ENCODE results near the gene IRS1.

The IRS1 gene

DNA sequence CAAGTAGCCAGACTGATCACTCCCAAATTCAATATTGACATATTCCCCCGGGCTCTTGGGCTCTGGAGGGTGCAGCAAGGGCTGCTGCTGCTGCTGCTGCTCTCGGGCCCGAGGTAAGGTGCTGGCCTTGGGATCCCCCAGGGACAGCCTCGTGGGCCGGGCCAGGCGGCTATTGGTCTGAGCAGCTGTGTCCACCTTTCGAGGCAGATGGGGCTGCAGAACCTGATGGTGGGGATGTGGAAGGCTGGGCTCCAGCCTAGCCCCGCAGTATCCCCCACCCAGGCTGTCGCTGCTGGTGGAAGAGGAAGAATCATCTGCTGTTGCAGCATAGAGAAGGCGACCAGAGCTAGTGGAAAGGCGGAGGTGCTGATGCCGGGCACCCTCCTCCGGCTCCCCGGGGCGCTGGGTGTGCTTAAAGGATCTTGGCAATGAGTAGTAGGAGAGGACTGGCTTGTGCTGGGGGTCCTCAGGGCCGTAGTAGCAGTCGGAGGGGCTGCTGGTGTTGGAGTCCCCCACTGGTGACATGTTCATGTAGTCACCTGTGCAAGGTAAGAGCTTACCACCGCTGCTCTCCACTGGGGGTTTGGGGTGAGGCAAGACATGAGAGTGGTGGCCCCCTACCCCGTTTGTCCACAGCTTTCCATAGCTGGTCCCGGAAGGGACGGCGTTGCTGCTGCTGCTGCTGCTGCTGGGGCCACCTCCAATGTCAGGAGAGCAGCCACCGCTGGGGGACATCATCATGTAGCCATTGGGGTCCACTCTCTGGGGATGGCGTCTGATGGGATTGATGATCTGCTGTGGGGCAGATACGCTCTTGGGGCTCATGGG is 3.4 kb downstream of the IRS1 start:
- peaks cover 36% of the 10 kb centered on the region for H3F3A ChIP-seq (ENCODE audit: insufficient read depth)
- no peaks in the 10 kb centered on the region for H3K9me2 ChIP-seq (replicated peaks; ENCODE audit: insufficient read depth, low read length)
- H3K36me3 ChIP-seq (ENCODE audit: low read length) = no peaks in the 10 kb centered on the region
- no peaks in the 10 kb centered on the region for H3K9me3 ChIP-seq (ENCODE audit: insufficient read depth, low read length)
- no peak overlapping the region for H3K27ac ChIP-seq (ENCODE audit: low read depth, low read length)
- H3K9ac ChIP-seq (ENCODE audit: low read length) = no peak overlapping the region; the same call in 1 of the 2 replicates
- H3K4me2 ChIP-seq (ENCODE audit: low read depth, low read length, poor library complexity, severe bottlenecking) = peak overlapping the region; percentile 91
- H2AFZ ChIP-seq (ENCODE audit: low read depth, low read length, severe bottlenecking) = no peak overlapping the region
- no peak overlapping the region for H3K4me3 ChIP-seq (ENCODE audit: insufficient read depth, low read length, poor library complexity, severe bottlenecking)
- H3K27me3 ChIP-seq (ENCODE audit: low read length) = no peaks in the 10 kb centered on the region
- TF ChIP-seq, protein P1, sequence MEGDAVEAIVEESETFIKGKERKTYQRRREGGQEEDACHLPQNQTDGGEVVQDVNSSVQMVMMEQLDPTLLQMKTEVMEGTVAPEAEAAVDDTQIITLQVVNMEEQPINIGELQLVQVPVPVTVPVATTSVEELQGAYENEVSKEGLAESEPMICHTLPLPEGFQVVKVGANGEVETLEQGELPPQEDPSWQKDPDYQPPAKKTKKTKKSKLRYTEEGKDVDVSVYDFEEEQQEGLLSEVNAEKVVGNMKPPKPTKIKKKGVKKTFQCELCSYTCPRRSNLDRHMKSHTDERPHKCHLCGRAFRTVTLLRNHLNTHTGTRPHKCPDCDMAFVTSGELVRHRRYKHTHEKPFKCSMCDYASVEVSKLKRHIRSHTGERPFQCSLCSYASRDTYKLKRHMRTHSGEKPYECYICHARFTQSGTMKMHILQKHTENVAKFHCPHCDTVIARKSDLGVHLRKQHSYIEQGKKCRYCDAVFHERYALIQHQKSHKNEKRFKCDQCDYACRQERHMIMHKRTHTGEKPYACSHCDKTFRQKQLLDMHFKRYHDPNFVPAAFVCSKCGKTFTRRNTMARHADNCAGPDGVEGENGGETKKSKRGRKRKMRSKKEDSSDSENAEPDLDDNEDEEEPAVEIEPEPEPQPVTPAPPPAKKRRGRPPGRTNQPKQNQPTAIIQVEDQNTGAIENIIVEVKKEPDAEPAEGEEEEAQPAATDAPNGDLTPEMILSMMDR (IDR thresholded peaks at IDR 0.05; ENCODE audit: insufficient read depth, low read length, poor library complexity, severe bottlenecking) = no peak
- no peak for TF ChIP-seq EZH2phosphoT487 (conservative IDR thresholded peaks at IDR 0.05; ENCODE audit: low read length)
- H3K79me2 ChIP-seq (ENCODE audit: insufficient read depth, low read length) = peaks cover 63% of the 10 kb centered on the region
- H4K20me1 ChIP-seq (ENCODE audit: low read depth, low read length) = no peaks in the 10 kb centered on the region

DNA sequence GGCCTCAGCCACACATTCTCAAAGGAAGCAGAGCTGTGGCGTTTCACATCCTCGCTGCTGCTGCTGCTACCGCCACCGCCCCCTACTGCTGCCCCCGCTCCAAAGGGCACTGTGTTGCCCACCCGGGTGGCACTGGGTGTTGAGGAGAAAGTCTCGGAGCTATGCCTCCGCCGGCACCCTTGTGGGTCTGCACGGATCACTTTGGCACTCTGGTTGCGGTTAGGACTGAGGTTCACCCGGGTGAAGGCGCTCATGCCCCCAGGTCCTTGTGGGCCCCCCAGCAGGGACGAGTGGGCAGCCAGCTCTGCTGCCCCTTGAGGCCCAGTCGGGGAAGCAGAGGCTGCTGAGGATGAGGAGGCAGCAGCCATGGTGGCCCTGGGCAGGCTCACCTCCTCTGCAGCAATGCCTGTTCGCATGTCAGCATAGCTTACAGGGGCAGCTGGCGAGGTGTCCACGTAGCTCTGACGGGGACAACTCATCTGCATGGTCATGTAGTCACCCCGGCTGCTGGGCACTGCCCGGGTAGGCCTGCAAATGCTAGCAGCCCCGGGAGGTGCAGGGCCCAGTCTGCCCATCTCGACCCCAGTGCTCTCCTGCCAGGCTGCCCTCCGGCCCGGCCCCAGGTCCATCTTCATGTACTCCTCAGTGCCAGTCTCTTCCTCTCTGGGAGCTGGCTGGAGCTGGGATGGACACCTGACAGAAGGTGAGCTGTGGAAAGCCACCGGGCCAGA is 4.2 kb downstream of the IRS1 start:
- peaks cover 70% of the 10 kb centered on the region for H3K79me2 ChIP-seq (ENCODE audit: insufficient read depth, low read length)
- no peaks in the 10 kb centered on the region for H4K20me1 ChIP-seq (ENCODE audit: low read depth, low read length)
- H3F3A ChIP-seq (ENCODE audit: insufficient read depth) = peaks cover 31% of the 10 kb centered on the region
- H3K27ac ChIP-seq (ENCODE audit: low read depth, low read length) = no peak overlapping the region
- peak overlapping the region; percentile 83 for H3K9ac ChIP-seq (ENCODE audit: low read length)
- peak overlapping the region; percentile 91 for H3K4me2 ChIP-seq (ENCODE audit: low read depth, low read length, poor library complexity, severe bottlenecking)
- H2AFZ ChIP-seq (ENCODE audit: low read depth, low read length, severe bottlenecking) = no peak overlapping the region
- H3K9me2 ChIP-seq (replicated peaks; ENCODE audit: insufficient read depth, low read length) = no peaks in the 10 kb centered on the region
- TF ChIP-seq, protein P1 (IDR thresholded peaks at IDR 0.05; ENCODE audit: insufficient read depth, low read length, poor library complexity, severe bottlenecking) = peak; percentile 22
- TF ChIP-seq EZH2phosphoT487 (conservative IDR thresholded peaks at IDR 0.05; ENCODE audit: low read length) = no peak
- peak overlapping the region; percentile 73 for H3K4me3 ChIP-seq (ENCODE audit: insufficient read depth, low read length, poor library complexity, severe bottlenecking)
- H3K36me3 ChIP-seq (ENCODE audit: low read length) = no peaks in the 10 kb centered on the region
- no peaks in the 10 kb centered on the region for H3K27me3 ChIP-seq (ENCODE audit: low read length)
- H3K9me3 ChIP-seq (ENCODE audit: insufficient read depth, low read length) = no peaks in the 10 kb centered on the region

DNA sequence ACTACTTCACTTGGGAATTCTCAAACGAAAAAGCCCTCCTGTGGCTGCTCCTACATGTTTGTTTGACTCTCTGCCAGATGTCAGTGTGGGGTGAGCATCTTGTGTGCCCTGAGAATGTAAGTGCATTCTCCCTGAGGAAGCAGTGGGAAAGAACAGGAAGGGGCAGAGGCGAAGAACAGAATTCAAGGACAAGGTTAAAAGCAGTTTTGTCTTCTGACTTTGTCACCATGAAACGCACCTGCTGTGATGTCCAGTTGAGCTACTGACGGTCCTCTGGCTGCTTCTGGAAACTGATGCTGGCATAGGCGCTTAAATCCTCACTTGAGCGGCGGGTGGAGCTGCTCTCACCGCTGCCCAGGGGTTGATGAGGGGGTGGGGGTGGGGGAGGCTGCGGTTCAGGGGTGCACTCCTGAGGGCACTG is 4.9 kb downstream of the IRS1 start:
- H3F3A ChIP-seq (ENCODE audit: insufficient read depth) = peaks cover 35% of the 10 kb centered on the region
- TF ChIP-seq, protein P1 (IDR thresholded peaks at IDR 0.05; ENCODE audit: insufficient read depth, low read length, poor library complexity, severe bottlenecking) = no peak
- no peak for TF ChIP-seq EZH2phosphoT487 (conservative IDR thresholded peaks at IDR 0.05; ENCODE audit: low read length)
- H3K27ac ChIP-seq (ENCODE audit: low read depth, low read length) = peak overlapping the region; percentile 89
- no peaks in the 10 kb centered on the region for H3K36me3 ChIP-seq (ENCODE audit: low read length)
- H4K20me1 ChIP-seq (ENCODE audit: low read depth, low read length) = no peaks in the 10 kb centered on the region
- H3K79me2 ChIP-seq (ENCODE audit: insufficient read depth, low read length) = peaks cover 71% of the 10 kb centered on the region
- no peaks in the 10 kb centered on the region for H3K9me2 ChIP-seq (replicated peaks; ENCODE audit: insufficient read depth, low read length)
- peak overlapping the region; percentile 91 for H3K4me2 ChIP-seq (ENCODE audit: low read depth, low read length, poor library complexity, severe bottlenecking)
- H3K9me3 ChIP-seq (ENCODE audit: insufficient read depth, low read length) = no peaks in the 10 kb centered on the region
- no peak overlapping the region for H2AFZ ChIP-seq (ENCODE audit: low read depth, low read length, severe bottlenecking)
- H3K4me3 ChIP-seq (ENCODE audit: insufficient read depth, low read length, poor library complexity, severe bottlenecking) = peak overlapping the region; percentile 73
- peak overlapping the region; percentile 83 for H3K9ac ChIP-seq (ENCODE audit: low read length)
- H3K27me3 ChIP-seq (ENCODE audit: low read length) = no peaks in the 10 kb centered on the region

Data from SU-DHL-6 (cell line).